H1 (cell line): ENCODE measurements around the gene GALT. TPM values are rescaled to one million over a fixed set of nuclear protein-coding genes. Genes with fewer than 3 reads are reported as not detected.

Source experiments
- RXRA ChIP-seq: IDR thresholded peaks from 2 replicates; pipeline ENCODE4 v1.6.1; 2011; ENCODE audit warnings: low read depth, mild to moderate bottlenecking, low read length, moderate library complexity; ENCODE audit not compliant: insufficient read depth
- polyA plus RNA-seq, 7 experiments: library from polyadenylated mRNA; depleted of rRNA in 3 of 7; stranded (reverse) in 5 of 7; unstranded in 2 of 7; fragments of >200 nt in 5 of 7; fragments of 200-250 nt in 2 of 7; gene quantifications; 1 replicate in 5 of 7; 2 replicates in 1 of 7; 4 replicates in 1 of 7; pipeline versions ENCODE4 v1.2.1 to v1.2.3, GENCODE V29; 2011 to 2013; ENCODE audit warnings: missing spikeins in 2 of 7, mixed read lengths in 2 of 7
- total RNA-seq: library from RNA; stranded (reverse); fragmentation: NEBNext Ultra II Directional; extraction: Animal tissue kit (Norgen Biotek cat#: 25700); gene quantifications from 2 replicates; pipeline ENCODE4 v1.2.1, GENCODE V29; 2021

Gene GALT
- total and polyA plus RNA-seq, 2 of the 8 experiments (the other 6 are each of a cell fraction or from before 2014, with no cell fraction given): 21.9 to 50.6 TPM

GRCh38 chr9:34612788-34613390 is 33.6 kb upstream of the GALT start (continued):
- TF ChIP-seq RXRA: no peak
